Measurements from ENCODE around the gene GRID2.

The GRID2 gene

DNA sequence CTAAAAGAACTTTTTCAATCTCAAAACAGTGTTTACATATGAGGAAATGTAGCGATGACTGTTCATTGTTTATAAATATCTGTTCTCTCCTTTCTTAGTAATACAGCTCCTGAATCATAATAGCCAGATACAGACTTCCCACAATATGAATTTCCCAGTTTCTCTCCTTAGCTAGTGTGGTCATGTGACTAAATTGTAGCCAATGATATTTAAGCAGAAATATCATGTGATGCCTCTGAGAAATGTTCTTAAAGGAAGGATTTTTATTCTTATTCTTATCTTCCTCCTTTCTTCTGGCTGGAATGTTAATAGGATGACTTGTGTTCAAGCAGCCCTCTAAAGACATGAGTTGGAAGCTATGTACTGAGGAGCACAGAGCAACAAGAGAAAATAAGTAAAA lies 1141.1 kb downstream of the GRID2 start:
- no peak for DNase-seq

GRCh38 chr4:93446038-93446437 lies 1142.3 kb downstream of the GRID2 start:
- no peak for DNase-seq

DNA sequence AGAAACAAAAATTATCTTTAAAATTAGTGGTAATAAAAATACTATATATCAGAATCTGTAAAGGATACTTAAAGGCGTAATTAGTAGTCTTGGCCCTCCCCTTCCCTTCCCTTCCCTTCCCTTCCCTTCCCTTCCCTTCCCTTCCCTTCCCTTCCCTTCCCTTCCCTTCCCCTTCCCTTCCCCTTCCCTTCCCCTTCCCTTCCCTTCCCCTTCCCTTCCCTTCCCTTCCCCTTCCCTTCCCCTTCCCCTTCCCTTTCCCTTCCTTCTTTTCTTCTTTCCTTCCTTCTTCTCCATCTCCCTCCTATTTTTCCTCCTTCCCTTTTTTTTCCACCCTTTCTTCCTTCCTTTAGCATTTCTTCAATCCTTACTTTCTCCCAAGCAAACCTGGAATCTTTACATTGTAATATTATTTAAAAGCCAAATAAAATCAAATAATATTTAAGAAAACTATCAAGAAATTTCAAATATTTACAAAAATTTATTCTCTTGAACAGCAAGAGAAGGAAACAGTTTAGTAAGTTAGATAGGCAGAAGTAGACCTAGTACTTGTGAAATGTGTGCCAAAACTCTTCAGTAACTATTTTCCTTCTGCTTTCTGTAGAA lies 1145.0 kb downstream of the GRID2 start:
- no peak for DNase-seq

DNA sequence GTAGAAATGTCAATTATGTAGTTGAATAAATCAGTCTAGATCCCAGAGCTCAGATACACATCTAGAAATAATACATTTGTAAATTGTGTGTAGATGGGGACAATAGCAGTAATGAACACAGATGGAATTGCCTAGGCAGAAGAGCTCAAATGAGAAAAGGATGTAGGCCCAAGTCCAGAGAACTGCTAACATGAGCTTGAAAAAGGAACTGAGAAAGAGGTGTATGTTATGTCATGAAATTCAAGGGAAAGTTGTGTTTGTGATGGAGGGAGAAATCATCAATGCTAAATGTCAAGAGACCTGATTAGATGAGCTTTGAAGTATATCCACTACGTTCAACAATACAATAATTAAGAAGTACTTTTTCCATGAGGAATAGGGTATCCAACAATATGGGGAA lies 1148.2 kb downstream of the GRID2 start:
- DNase-seq: no peak

DNA sequence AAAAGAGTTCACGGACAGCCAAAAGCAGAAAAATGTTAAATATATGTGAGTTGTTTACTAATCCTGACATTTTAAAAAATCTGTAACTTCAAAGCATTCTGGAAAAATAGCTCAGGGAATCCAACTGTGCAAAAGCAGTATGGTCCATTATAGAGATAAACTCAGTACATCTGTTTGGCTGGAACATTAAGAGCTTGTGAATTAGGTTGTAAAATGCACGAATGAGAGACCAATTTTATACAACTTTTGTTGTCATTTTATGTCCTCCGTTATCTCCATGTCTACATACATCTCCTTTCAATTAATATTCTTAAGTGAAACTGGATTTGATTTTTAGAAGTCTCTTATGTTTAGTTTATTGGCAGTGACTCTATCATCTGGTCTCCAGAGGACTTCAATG lies 1157.8 kb downstream of the GRID2 start:
- DNase-seq: no peak

GRCh38 chr4:93466446-93466845 lies 1162.7 kb downstream of the GRID2 start:
- DNase-seq: no peak

DNA sequence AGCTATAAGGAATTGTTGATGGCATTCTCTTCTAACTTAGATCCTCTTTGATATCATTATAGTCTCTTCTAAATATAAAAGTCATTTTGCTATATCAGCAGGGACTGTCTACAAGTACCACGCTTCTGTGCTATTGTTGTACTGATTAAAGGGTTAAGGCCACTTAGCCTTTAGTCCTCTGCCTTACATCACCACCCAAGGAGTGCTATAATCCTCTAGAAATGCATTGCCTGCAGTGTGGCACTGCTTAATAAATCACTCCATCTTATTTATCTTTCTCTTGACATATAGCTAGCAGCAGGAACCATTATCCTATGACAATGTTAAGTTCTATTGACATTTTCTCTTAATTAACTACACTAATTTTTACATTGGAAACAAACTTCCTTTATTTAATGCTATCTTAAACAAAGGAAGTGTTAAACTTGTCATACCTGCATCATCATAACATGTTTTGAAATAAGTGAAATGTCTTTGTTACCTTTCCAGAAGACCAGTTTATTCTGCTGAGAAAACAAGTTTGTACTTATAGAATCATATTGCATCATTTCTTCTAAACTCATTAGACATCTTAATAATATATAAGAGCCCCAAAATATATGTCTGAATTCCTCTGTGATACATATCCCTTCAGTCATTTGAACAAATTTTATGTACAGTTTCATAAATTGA lies 1163.9 kb downstream of the GRID2 start:
- no peak for DNase-seq

GRCh38 chr4:93469560-93469959 lies 1165.8 kb downstream of the GRID2 start:
- DNase-seq: no peak

DNA sequence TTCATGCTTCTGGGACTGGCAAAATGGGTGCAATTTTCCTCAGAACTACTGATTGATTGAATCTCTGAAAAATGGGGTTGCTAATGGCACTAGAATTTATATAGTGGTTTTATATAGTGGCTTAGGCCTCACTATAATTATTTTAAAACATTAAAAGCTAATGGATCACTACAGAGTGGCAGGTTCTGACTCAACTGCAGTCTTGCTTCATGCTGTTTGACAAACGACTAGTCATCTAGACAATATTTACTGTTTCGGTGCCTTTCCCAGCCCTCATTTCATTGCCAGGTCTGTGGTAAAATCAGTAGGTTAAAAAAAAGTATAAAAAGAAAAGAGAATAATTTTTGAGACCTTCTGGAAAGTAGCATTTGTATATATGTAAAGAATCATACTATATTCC lies 1172.0 kb downstream of the GRID2 start:
- DNase-seq: no peak

GRCh38 chr4:93478805-93479204 lies 1175.0 kb downstream of the GRID2 start:
- DNase-seq: no peak

- no peak for DNase-seq
Measured at GRCh38 chr4:93480452-93480851, 1176.7 kb downstream of the GRID2 start.

DNA sequence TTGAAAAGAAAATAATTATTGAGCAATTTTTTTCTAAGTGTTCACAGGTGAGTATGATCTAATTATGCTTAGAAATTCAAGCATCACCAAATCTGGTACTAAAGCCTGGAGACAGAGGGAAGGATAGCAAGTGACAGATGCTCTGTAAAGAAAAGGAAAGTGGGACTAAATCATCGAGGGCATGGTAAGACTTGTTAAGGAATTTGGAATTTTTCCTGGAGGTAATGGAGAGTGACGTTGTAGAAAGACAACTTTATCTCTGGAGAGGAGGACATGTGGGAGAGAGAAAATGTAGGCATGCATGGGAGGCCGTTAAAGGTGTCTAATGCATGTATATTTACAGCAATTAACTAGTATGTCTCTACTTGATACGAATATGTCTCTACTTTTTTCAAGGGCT lies 1191.6 kb downstream of the GRID2 start:
- DNase-seq: no peak

DNA sequence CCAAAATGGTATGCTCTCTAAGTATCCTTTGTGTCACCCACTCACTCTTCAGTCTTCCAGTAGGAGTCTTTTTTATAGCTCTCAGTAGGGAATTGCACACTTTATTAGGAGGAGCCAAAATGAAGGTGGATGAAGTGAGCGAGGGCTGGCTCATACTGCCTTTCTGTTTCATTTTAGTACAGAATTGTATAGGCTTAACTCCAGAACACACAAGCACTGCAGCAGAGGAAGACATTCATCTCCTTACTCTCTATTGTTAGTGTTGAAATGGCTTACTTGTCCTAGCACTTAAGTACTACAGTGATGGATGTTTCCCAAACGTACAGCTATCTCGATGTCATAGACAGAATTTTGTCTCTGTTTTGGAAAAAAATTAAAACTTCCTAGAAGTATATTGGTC lies 1197.5 kb downstream of the GRID2 start:
- no peak for DNase-seq

DNA sequence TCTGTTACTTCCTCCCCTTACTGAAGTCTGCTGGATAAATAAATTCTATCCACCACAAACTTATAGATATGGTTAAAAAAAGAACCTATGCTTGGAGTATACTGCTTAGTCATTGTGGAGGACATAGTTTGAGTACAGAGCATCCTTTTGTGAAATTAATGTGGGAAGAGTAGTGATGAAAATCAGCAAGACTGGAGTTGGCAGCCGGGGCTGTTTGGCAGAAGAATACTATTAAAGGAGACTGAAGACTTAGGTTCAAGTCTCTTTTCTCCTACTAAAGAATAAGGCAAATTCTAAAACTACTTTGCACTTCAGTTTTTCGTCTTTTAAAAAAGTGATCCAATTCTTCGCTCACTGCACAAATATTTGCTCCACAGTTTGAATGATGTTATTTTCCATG lies 1198.2 kb downstream of the GRID2 start:
- DNase-seq: no peak

GRCh38 chr4:93502991-93503390 lies 1199.2 kb downstream of the GRID2 start:
- no peak for DNase-seq

DNA sequence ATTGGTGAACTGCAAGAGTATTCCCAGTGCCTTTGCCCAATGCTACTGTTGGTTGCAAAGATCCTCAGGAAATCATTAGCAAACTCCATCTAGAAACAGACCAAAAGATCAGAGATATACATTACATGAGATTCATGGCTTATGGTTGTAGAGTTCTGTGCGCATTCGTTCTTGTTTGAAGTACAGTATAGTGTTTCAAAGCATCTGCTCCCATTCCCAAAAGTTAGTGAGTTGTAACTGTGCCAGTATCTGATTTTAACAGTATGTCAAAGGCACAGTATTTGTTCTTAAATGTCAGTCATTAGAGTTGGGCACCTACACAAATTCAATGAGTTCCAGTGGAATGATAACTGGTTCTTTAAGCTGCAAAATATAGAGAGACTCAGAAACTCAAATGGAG lies 1210.1 kb downstream of the GRID2 start:
- DNase-seq: no peak

DNA sequence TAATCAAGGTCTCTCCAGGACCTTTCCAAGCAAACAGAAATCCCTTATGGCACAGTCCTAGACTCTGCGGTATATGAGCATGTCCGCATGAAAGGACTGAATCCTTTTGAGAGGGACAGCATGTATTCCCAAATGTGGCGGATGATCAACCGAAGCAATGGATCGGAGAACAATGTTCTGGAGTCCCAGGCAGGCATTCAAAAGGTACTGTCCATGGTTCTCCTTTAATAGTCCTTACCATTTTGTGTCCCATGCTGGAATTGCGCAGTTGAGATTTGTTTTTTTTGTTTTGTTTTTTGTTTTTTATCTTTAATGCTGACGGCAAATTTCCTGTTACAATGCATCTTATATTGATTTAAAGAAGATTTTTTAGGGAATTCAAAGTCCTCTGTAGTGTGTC lies 1211.4 kb downstream of the GRID2 start:
- DNase-seq: no peak

GRCh38 chr4:93529692-93530372 lies 1226.1 kb downstream of the GRID2 start:
- DNase-seq: no peak

DNA sequence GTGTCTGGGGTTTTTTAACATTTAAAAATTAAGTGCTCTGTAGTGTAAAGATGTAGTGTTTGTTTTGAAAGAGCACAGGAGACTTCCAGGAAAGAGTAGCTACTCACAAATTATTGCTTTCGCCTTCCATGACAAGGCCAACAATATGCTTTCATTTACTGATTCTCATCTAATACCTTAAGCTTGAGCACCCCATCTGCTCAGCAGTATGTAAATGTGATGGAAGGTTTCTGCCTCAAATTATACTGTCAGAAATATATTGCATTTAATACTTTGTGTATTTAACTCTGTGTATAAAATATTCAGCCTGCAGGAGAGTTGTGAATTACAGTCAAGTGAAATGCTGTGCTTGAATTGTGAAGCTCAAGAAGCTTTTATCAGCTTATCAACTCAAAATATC lies 1228.5 kb downstream of the GRID2 start:
- DNase-seq: no peak

DNA sequence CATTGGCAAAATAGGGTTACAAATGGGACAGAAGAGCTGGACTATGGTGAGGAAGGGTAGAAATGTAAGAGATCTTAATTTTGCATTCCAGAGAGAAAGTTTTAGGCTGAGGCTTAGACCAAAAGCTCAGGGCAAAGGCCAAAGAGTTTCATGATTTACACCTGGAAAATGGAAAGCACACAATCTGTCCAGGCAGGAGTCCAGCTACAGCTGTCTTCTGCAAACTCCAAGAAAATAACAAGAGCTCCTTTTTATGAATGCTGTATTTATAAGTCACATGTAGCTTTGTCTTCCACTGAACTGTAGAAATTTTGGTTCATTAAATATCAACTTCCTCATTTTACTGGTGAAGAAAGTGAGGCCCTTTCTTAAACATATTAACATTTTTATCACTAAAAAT lies 1236.8 kb downstream of the GRID2 start:
- no peak for DNase-seq

DNA sequence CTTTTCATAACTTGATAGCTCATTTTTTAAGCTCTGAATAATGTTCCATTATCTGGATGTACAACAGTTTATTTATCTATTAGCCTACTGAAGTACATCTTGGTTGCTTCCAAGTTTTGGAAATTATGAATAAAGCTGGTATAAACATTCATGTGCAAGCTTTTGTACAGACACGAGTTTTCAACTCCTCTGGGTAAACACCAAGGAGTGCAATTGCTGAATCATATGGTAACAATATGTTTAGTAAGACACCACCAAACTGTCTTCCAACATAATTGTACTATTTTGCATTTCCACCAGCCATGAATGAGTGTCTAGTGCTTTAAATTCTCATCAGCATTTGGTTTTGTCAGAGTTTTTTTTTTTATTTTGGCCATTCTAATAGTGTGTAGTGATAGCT lies 1258.1 kb downstream of the GRID2 start:
- no peak for DNase-seq

GRCh38 chr4:93568758-93569157 lies 1265.0 kb downstream of the GRID2 start:
- DNase-seq: no peak

GRCh38 chr4:93573285-93573684 lies 1269.5 kb downstream of the GRID2 start:
- no peak for DNase-seq

GRCh38 chr4:93578942-93579341 lies 1275.2 kb downstream of the GRID2 start:
- DNase-seq: no peak

DNA sequence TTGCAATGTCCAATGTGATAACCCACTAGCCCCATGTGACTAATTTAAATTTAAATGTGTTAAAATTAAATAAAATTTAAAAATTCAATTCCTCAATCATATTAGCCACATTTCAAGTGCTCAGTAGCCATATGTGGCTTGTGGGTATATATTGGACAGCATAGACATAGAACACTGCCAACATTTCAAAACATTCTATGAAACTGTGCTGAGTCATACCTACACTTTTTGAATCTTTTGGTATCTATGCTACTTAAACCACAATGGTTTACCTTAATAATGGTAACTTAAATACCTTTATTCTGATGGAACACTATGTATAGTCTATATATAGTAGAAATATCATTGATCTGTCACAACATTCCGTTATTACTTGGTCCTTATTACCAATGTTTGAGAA lies 1301.4 kb downstream of the GRID2 start:
- no peak for DNase-seq
